ENCODE results near the gene EXOC6.
"Not testable (repeated sequence)": the region's sequence is repeated elsewhere in the genome, so short reads cannot be mapped to it uniquely, and the experiment has no call there.

The EXOC6 gene

DNA sequence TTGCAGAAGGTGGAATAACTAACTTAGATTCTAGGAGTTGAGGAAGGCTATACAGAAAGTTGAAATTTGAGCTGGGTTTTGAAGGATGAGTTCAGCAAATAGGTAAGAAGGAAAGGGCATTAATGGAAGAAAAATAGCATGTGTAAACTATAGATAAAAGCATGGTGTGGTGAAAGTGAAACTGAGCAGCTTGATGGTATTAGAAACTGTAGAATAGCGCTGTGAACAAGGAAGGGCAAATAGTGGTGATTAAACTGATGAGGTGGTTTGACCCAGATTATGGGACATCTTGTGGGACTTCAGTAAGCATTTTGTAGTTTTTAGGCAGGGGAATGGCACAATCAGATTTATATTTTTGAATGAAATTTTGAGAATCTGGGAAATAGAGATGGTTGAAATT, 90.5 kb downstream of the EXOC6 start:
- DNase-seq (ENCODE audit: low read depth in 2 of 2) = no peak

DNA sequence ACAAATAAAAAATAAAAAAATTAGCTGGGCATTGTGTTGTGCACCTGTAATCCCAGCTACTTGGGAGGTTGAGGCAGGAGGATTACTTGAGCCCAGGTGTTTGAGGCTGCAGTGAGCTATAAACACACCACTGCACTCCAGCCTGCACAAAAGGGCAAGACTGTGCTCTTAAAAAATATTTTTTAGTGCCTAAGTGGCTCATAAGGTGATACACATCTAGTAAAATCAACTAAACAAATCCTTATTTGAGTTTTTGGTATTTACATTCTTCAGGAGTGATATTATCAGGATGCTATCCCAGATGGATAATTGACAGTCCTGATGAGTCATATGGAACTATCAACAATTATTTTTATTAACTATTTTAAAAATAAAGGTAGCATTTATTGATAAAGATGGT, 93.9 kb downstream of the EXOC6 start:
- DNase-seq (ENCODE audit: low read depth in 2 of 2) = no peak

- no peak for DNase-seq (ENCODE audit: low read depth in 2 of 2)
Measured at GRCh38 chr10:92946491-92946890, 98.2 kb downstream of the EXOC6 start.

- DNase-seq (ENCODE audit: low read depth in 2 of 2) = not testable (repeated sequence)
Measured at GRCh38 chr10:92952573-92952972, 104.3 kb downstream of the EXOC6 start.

DNA sequence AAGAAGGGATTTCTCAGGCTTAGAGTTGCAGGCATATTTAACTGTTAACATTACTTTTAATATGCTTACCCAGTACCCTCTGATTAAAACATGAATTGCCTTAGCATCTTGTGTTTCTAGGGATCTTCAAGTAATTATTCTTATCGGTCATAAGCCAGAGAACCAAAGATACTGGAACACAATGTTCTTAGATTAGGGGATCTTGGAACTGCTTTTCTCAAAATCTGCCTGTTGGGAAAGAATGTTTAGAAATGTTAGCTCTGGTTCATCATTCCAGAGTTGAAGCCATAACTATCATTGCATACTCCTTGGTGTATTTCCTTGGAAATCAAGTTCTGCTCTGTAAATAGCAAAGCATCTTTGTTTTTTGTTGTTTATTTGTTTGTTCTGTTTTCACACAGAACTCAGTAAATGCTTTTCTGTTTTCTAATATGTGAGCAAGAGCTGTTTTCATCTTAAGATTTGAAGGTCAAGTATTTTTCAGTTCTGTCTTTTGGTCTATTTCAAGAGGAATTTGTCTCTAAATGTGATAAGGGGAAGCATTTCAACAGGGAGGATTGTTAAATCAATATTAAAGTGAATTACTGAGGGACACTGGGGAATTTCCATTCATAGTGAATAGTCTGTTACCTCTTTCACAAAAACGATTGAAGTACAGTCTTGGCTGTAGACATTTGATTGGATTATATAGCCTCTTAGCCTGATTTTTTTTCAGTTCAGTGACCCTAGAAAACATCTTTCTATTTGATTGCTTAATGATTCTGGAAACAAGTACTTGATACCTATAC, 109.1 kb downstream of the EXOC6 start:
- no peak for DNase-seq (ENCODE audit: low read depth in 2 of 2)

- DNase-seq (ENCODE audit: low read depth in 2 of 2) = no peak
Measured at GRCh38 chr10:92961638-92962037, 113.3 kb downstream of the EXOC6 start.

DNA sequence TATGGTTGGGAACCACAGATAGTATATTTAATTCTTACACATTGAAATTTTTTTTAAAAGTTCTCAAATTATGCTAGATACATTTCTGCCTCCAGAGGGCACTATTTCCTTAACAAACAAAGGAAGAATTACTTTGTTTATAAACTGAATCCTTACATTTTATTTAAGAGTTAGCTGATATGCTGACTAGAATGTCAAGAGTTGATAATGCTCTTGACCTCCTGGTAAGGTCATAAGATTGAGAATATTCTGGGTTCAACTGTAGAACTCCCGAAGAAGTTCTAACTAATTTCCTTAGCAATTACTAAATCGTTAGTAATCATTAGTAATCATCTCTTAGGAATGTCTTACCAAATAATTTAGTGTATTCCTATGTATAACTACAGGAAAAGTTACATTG, 117.0 kb downstream of the EXOC6 start:
- no peak for DNase-seq (ENCODE audit: low read depth in 2 of 2)

GRCh38 chr10:92967641-92968040, 119.3 kb downstream of the EXOC6 start:
- DNase-seq (ENCODE audit: low read depth in 2 of 2) = no peak

DNA sequence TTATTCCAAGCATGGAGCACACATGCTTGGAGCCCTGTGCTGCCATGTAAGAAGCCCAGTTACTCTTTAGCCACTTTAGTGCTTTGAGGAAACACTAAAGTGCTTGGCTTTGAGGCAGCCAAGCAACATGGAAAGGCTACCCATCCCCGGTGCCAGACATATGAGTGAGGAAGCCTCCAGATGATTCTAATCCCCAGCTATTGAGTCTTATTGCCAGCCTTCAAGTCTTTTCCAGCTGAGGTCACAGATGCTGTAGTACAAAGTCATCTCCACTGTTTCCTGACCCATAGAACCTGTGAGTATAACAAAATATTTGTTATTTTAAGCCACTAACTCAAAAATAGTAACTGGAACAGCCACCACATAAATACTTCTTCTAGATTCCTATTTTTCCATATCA, 120.8 kb downstream of the EXOC6 start:
- no peak for DNase-seq (ENCODE audit: low read depth in 2 of 2)

GRCh38 chr10:92970301-92971070, 122.2 kb downstream of the EXOC6 start:
- no peak for DNase-seq (ENCODE audit: low read depth in 2 of 2)

GRCh38 chr10:92972066-92972870, 123.9 kb downstream of the EXOC6 start:
- no peak for DNase-seq (ENCODE audit: low read depth in 2 of 2)

GRCh38 chr10:92972886-92973285, 124.6 kb downstream of the EXOC6 start:
- DNase-seq (ENCODE audit: low read depth in 2 of 2) = no peak

GRCh38 chr10:92976278-92976677, 128.0 kb downstream of the EXOC6 start:
- DNase-seq (ENCODE audit: low read depth in 2 of 2) = not testable (repeated sequence)

GRCh38 chr10:92989250-92989649, 140.9 kb downstream of the EXOC6 start:
- DNase-seq (ENCODE audit: low read depth in 2 of 2) = no peak

GRCh38 chr10:92990615-92991014, 142.3 kb downstream of the EXOC6 start:
- no peak for DNase-seq (ENCODE audit: low read depth in 2 of 2)

DNA sequence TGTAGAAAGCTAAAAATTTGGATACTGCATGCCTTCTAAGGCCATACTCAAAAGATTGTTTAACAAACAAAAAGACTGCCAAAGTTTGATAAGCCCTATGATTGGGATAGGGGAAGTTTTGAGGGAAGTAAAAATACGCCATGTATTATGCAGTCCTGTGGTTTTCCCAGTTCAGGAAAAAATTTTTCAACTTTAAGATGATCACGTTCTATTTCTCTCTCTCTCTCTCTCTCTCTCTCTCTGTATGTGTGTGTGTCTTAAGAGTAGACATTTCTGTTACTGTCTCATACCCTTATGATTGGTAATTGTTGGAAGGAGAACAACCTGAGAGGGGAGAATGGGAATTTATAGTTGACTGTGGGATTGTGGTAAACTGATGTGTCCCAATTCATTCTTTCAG, 143.2 kb downstream of the EXOC6 start:
- no peak for DNase-seq (ENCODE audit: low read depth in 2 of 2)

GRCh38 chr10:92993699-92994272, 145.5 kb downstream of the EXOC6 start:
- no peak for DNase-seq (ENCODE audit: low read depth in 2 of 2)

DNA sequence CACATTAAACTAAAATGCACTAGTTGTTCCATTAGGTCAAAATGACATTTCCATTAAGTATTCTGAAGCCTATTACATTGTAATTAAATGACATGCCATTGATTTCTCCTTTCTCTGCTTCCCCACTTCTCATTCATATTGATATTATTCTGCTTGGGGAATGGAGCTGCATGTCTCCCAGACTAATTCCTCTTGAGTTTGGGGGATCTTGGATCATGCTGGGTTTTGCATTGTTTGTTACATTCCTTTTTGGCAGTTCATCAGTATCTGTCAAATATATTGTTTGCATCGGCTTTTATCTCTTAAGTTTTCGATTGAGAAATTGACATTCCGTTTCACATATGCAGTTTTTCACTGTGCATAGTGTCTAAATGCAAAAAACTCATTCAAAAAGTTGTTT, 147.2 kb downstream of the EXOC6 start:
- DNase-seq (ENCODE audit: low read depth in 2 of 2) = no peak

DNA sequence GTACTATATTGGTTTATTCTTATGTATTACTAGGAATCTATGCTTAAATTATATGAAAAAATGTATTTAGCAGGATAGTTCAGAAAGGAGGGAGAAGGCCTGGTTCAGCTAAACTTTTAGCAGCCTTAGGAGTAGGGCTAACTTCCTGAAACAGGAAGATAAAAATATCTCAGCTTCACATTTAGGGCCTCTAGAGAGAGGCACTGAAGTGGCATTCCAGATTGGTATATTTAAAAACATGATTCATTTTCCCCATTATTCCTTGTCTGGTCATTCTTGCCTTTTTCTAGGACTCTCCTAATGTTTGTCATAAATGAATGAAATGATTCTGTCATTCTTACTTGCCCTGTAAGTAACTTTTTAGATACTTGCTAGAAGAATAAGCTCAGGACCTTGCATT, 149.3 kb downstream of the EXOC6 start:
- DNase-seq (ENCODE audit: low read depth in 2 of 2) = no peak

- no peak for DNase-seq (ENCODE audit: low read depth in 2 of 2)
Measured at GRCh38 chr10:92999191-92999590, 150.9 kb downstream of the EXOC6 start.

GRCh38 chr10:93006435-93007039, 158.2 kb downstream of the EXOC6 start:
- DNase-seq (ENCODE audit: low read depth in 2 of 2) = no peak

GRCh38 chr10:93015722-93016121, 167.4 kb downstream of the EXOC6 start:
- DNase-seq (ENCODE audit: low read depth in 2 of 2) = no peak
